Activated naive CD4-positive, alpha-beta T cell treated with anti-CD3 and anti-CD28 coated beads, Interleukin-2, amount 50 U/mL, for 72 hours (primary cell): ENCODE measurements around the gene SLIRP. TPM values are rescaled to one million over a fixed set of nuclear protein-coding genes. Genes with fewer than 3 reads are reported as not detected.

Experiments
- total RNA-seq, 2 donors: library from RNA; stranded (reverse); gene quantifications; one replicate each; pipeline ENCODE4 v1.2.3, GENCODE V29; 2022

SLIRP gene
- total RNA-seq, 2 donors from 2014 or later: 45.9 to 123 TPM

Other genes with a start within 250 kb of the SLIRP start
- 1 to 10 TPM in 1 of 2 donors, not detected in 1; 1.0 TPM for gene ISM2, start 209.3 kb upstream of the SLIRP start, total RNA-seq
- gene SPTLC2, start 91.5 kb upstream of the SLIRP start, total RNA-seq: 10 to 100 TPM; 18.8 to 25.8 TPM
- 10 to 100 TPM; 16.6 to 17.2 TPM for gene ALKBH1, start 80 bp upstream of the SLIRP start, total RNA-seq
- 100 to 1,000 TPM; 105 to 142 TPM for gene SNW1, start 53.1 kb downstream of the SLIRP start, total RNA-seq
- gene ADCK1, start 92.0 kb downstream of the SLIRP start, total RNA-seq: 1 to 10 TPM; 2.4 to 2.8 TPM